Thoracic aorta (tissue), 2 donors: Measurements from ENCODE around the gene HOXB9. TPM values are rescaled to one million over a fixed set of nuclear protein-coding genes. Genes with fewer than 3 reads are reported as not detected.

ENCODE experiments used
- ATAC-seq: fragments of 150-250 bp; one replicate; pipeline ENCODE4 v1.8.0; 2017; ENCODE audit warnings: low read depth; ENCODE audit not compliant: insufficient number of reproducible peaks, low FRiP score
- DNase-seq: peaks from one replicate; pipeline ENCODE4 v3.0.0-alpha.2; 2020; ENCODE audit warnings: low spot score
- H3K27ac ChIP-seq, 2 donors: fragments of 200-600 bp; sonication (generic); 1 replicate in 1 of 2; 2 replicates in 1 of 2; pipeline ENCODE4 v1.5.1; 2016; ENCODE audit warnings: mild to moderate bottlenecking in 2 of 2, moderate library complexity in 2 of 2
- H3K27me3 ChIP-seq: fragments of 200-600 bp; sonication (generic); replicated peaks from 2 replicates; pipeline ENCODE4 v1.6.0; 2016; ENCODE audit warnings: mild to moderate bottlenecking; ENCODE audit not compliant: insufficient read depth
- H3K36me3 ChIP-seq: fragments of 200-600 bp; sonication (generic); one replicate; pipeline ENCODE4 v1.5.1; 2016
- H3K4me1 ChIP-seq, 2 donors: fragments of 200-600 bp; sonication (generic); 1 replicate in 1 of 2; 2 replicates in 1 of 2; pipeline versions ENCODE4 v1.5.1 to v1.6.0; 2016; ENCODE audit warnings: low read depth in 2 of 2, mild to moderate bottlenecking in 1 of 2; ENCODE audit not compliant: control insufficient read depth in 1 of 2
- H3K4me3 ChIP-seq: fragments of 200-600 bp; sonication (generic); 2 replicates; pipeline ENCODE4 v1.5.1; 2016; ENCODE audit warnings: mild to moderate bottlenecking
- H3K9me3 ChIP-seq: fragments of 200-600 bp; sonication (generic); 2 replicates; pipeline ENCODE4 v1.5.1; 2016
- total RNA-seq, 2 donors: library from RNA; depleted of rRNA; stranded (reverse); fragments of >200 nt; gene quantifications; one replicate each; pipeline versions ENCODE4 v1.1.0 to v1.2.3, GENCODE V29; 2016
- TF ChIP-seq, protein P1 (sequence below): fragments of 200-600 bp; sonication (generic); IDR thresholded peaks from one replicate; pipeline ENCODE4 v1.5.1; 2019; ENCODE audit warnings: antibody characterized with exemption

The HOXB9 gene
- total RNA-seq, 2 donors from 2014 or later, result not detected

DNA sequence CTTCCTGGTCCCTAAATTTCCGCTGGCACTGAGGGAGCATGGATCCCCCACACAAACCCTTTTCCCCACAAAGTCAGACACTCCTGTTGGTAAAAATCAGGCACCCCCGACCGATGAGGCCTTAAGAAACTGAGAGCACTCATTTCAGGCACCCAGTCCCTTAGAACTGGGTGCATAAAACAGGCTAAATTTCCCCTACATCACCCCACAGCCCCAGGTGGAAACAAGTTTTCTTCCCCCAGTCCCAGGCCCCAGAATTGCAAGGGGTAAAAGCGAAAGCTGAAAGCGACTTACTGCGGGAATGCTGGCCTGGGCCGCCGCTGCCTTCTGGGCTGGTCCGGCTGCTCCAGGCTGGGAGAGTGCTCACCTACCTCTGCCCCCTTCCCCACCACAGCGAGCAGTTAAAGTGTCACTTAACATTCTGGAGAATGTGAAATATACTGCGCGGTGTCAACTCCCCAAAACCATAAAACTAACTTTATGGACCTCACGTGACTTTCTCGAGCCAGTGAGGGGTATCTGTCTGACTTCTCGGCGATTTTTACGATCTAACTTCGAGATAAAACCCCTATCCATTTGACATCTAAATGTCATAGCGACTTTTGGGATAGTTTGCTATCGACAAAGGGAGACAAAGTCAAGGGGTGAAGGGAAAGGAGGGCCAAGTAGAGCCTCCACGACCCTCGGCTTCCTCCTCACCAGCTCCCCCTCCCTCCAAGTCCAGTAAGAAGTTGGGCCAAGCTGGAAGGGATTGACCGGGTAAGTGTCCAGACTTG is 36.1 kb downstream of the HOXB9 start, which contains the start of gene HOXB3:
HOXB3 (minus strand) TSS at position 411 of the 776 bp plus-strand sequence. CDS start 37,767 bp downstream, outside the sequence.
- Histone ChIP-seq H3K36me3 (peaks cover under 1% of the 10 kb centered on the region), H3K4me3 (peak within 1 kb of the TSS; percentile 37), H3K27ac (peak within 1 kb of the TSS in 1 of 2 donors; percentile 38), H3K9me3 (no peaks in the 10 kb centered on the region), H3K27me3 (no peaks in the 10 kb centered on the region), H3K4me1 (peaks cover 13 to 17% of the 10 kb centered on the region in 2 donors)
- ATAC-seq (no peak), DNase-seq (no peak)
- TF ChIP-seq, protein P1, sequence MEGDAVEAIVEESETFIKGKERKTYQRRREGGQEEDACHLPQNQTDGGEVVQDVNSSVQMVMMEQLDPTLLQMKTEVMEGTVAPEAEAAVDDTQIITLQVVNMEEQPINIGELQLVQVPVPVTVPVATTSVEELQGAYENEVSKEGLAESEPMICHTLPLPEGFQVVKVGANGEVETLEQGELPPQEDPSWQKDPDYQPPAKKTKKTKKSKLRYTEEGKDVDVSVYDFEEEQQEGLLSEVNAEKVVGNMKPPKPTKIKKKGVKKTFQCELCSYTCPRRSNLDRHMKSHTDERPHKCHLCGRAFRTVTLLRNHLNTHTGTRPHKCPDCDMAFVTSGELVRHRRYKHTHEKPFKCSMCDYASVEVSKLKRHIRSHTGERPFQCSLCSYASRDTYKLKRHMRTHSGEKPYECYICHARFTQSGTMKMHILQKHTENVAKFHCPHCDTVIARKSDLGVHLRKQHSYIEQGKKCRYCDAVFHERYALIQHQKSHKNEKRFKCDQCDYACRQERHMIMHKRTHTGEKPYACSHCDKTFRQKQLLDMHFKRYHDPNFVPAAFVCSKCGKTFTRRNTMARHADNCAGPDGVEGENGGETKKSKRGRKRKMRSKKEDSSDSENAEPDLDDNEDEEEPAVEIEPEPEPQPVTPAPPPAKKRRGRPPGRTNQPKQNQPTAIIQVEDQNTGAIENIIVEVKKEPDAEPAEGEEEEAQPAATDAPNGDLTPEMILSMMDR, result no peak

DNA sequence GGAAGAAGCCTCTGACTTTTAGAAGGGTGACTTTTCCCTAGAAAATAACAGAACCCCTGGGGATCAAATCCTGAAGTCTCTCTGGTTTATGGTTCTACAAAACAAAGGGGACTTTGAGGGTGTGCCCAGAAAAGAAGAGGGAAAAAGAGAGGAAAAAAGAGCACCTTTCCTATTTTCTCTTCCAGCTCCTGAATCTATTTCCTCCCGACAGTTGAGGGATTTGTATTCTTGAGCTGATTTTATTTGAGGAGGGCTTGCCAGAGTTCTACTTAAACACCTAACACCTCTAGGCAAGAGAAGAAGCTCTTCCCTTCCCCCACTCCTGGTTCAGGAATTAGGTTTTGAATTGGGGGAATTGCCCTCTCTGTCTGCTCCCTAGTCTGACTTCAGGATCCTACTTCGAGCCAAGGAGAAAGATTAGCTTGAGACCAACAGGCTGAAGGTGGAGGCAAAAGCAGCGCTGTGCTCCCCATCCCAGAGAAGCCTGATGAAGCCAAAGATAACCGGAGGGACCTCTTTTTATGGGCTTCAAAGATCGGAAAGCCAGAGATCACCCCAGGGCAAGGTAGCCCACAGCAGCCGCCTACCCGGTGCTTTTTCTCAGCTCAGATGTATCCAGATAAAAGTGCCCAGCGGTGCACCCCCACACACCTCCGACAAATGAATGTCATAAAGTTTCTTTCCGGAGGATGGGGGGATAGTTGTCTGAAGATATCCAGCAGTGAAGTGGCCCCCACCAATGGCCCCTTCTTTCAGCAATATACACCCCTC is 36.9 kb downstream of the HOXB9 start:
- Histone ChIP-seq H3K27me3 (no peaks in the 10 kb centered on the region), H3K4me1 (peaks cover 13 to 21% of the 10 kb centered on the region in 2 donors), H3K36me3 (no peaks in the 10 kb centered on the region), H3K27ac (peak overlapping the region in 1 of 2 donors; percentile 38), H3K4me3 (peak overlapping the region; percentile 37), H3K9me3 (no peaks in the 10 kb centered on the region)
- DNase-seq (no peak), ATAC-seq (no peak)
- TF ChIP-seq, protein P1, result no peak

DNA sequence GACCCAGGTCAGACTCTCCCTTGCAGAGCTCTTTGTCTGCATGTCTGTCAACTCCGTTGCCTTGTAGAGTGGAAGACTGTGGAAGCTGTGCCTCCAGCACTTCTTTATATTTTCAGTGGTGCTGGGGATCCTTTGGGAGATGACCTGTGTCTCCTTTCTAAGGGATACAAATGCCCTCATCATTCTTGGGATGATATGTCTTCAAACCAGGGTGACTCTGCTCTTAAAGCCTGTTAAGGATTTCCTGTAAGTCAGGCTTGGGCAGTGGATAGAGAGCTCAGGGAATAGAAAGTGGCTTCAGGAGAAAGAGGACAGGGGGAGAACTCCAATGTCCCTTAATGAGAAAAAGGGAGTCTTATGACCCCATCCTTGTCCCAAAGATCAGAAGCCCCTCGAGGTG is 37.6 kb downstream of the HOXB9 start:
- TF ChIP-seq, protein P1, result no peak
- H3K4me1 ChIP-seq, result peaks cover 13 to 27% of the 10 kb centered on the region in 2 donors
- no peaks in the 10 kb centered on the region for H3K27me3 ChIP-seq
- H3K4me3 ChIP-seq, result no peak overlapping the region
- no peaks in the 10 kb centered on the region for H3K9me3 ChIP-seq
- H3K27ac ChIP-seq, result peak overlapping the region in 1 of 2 donors; percentile 38
- ATAC-seq (no peak), DNase-seq (no peak)
- H3K36me3 ChIP-seq, result no peaks in the 10 kb centered on the region

DNA sequence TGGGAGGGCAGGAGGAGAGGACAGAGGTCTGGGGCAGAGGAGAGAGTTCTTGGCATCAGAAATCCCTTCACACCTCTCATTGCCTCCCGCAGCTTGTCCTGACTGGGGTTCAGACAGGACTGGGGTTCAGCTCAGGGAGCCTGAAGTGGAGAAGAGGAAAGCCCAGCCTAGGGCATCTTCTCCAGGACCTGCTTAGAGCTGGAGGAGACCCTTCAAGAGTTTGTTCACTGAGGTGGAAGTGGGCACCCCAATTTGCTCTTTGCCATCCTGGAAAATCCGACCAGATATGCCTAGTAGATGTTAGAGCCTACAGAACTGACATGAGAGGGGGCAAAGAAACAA is 38.1 kb downstream of the HOXB9 start:
- ATAC-seq (no peak), DNase-seq (no peak)
- Histone ChIP-seq H3K36me3 (no peaks in the 10 kb centered on the region), H3K9me3 (no peaks in the 10 kb centered on the region), H3K27me3 (no peaks in the 10 kb centered on the region), H3K27ac (peak overlapping the region in 1 of 2 donors; percentile 25), H3K4me1 (peaks cover 14 to 27% of the 10 kb centered on the region in 2 donors), H3K4me3 (no peak overlapping the region)
- TF ChIP-seq, protein P1, result no peak
